Measurements from ENCODE around the gene ZER1.

Gene ZER1

GRCh38 chr9:128689293-128689774 is 82.4 kb downstream of the ZER1 start:
- peak; percentile 60 for DNase-seq

DNA sequence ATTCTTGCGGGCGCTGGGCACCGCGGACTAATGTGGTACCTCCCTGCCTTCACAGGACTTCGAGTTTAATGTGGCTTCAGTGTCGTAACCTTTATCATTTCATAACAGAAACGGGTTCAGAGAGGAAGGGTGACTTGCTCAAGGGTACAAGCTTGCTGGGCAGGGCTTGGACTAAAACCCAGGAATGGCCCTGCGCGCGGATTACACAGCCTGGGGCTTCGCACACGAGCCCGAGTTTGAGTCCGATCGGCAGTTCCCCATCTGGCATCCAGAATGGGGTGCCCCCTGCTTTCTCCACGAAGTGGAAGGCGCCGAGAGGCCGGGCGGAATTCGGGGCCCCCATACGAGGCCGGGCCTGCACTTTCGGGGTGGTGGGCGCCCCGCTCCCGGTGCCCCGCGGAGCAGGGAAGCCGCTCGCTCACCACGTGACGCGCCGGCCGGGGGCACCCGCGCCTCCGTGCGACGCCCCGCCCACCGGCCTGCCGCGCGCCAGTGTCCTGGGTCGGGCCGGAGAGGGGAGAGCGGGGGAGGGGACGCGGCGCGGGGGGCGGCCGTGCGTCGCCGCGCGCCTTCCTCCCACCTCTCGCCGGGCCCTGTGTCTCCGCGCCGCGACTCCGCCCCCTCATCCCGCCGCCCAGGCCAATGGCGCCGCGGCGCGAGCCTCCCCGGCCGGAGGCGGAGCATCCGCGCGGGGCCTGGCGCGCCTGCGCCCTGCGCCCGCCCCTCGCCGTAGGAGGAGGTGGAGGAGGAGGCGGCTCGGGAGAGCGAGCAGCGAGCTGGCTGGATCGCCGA is 83.0 kb downstream of the ZER1 start, which contains the start of gene SET:
TSS of gene SET (plus strand) at position 722 of the 792 bp plus-strand sequence. CDS start 361 bp downstream, outside the sequence.
- DNase-seq = peak; percentile 94

- no peak for DNase-seq
These were observed 84.3 kb downstream of the ZER1 start for GRCh38 chr9:128687453-128687852.

- peak; percentile 49 for DNase-seq
These were observed 85.9 kb downstream of the ZER1 start for GRCh38 chr9:128685636-128686489.

- peak; percentile 68 for DNase-seq
These were observed 87.2 kb downstream of the ZER1 start for GRCh38 chr9:128684325-128685199.

- DNase-seq = no peak
These were observed 87.7 kb downstream of the ZER1 start for GRCh38 chr9:128684065-128684324.

- DNase-seq = peak; percentile 29
These were observed 88.2 kb downstream of the ZER1 start for GRCh38 chr9:128683340-128684064.

All from activated CD8-positive, alpha-beta memory T cell treated with anti-CD3 and anti-CD28 coated beads, Interleukin-2, amount 50 U/mL, for 4 hours (primary cell).